Kidney glomerular epithelial cell (primary cell): ENCODE data around the gene EIF3C.
"Not testable (repeated sequence)": the region's sequence is repeated elsewhere in the genome, so short reads cannot be mapped to it uniquely, and the experiment has no call there.

Experiments
- DNase-seq: peaks from one replicate; lab custom pipeline; 2025; lab: John Stamatoyannopoulos, UW

Gene EIF3C

GRCh38 chr16:28749997-28750465, 38.8 kb downstream of the EIF3C start:
- DNase-seq = not testable (repeated sequence)

GRCh38 chr16:28750469-28751067, 39.3 kb downstream of the EIF3C start:
- DNase-seq = not testable (repeated sequence)

- DNase-seq = not testable (repeated sequence)
These were observed 40.2 kb downstream of the EIF3C start, which contains the start of gene NPIPB9 for GRCh38 chr16:28751487-28751886. Gene NPIPB9, plus strand, starts transcription at chr16:28751787.

- DNase-seq = not testable (repeated sequence)
These were observed 70.4 kb downstream of the EIF3C start for GRCh38 chr16:28781697-28782096.

GRCh38 chr16:28782357-28782756, 71.1 kb downstream of the EIF3C start:
- not testable (repeated sequence) for DNase-seq
